WERI-Rb-1 (cell line): ENCODE results near the gene SLC4A11.
A peak's percentile ranks its signal among the peaks of the same experiment; 100 is the strongest.
"Not testable (repeated sequence)": the region's sequence is repeated elsewhere in the genome, so short reads cannot be mapped to it uniquely, and the experiment has no call there.

ENCODE experiments used
- DNase-seq: peaks from one replicate; pipeline ENCODE4 v3.0.0-alpha.2; 2020
- H3K27ac ChIP-seq: fragments of 250-450 bp; sonication (Bioruptor Pico); 2 replicates; pipeline ENCODE4 v1.5.1; 2020; ENCODE audit warnings: mild to moderate bottlenecking, moderate library complexity
- H3K27me3 ChIP-seq: fragments of 250-450 bp; sonication (Bioruptor Pico); 2 replicates; pipeline ENCODE4 v1.5.1; 2021; ENCODE audit warnings: mild to moderate bottlenecking, low read depth, moderate library complexity; ENCODE audit not compliant: insufficient read depth, severe bottlenecking
- H3K36me3 ChIP-seq: fragments of 250-450 bp; sonication (Bioruptor Pico); 2 replicates; pipeline ENCODE4 v1.5.1; 2020; ENCODE audit warnings: mild to moderate bottlenecking, moderate library complexity
- H3K4me3 ChIP-seq: 2 replicates; pipeline ENCODE4 v1.5.1; 2011; ENCODE audit warnings: low read depth, mild to moderate bottlenecking, control low read depth, low read length
- H3K9me3 ChIP-seq: fragments of 250-450 bp; sonication (Bioruptor Pico); 2 replicates; pipeline ENCODE4 v1.5.1; 2021; ENCODE audit warnings: mild to moderate bottlenecking, moderate library complexity; ENCODE audit not compliant: severe bottlenecking
- TF ChIP-seq, protein P1 (sequence below): IDR thresholded peaks from 2 replicates; pipeline ENCODE4 v1.5.1; 2011; ENCODE audit warnings: low read depth, mild to moderate bottlenecking, control low read depth, inconsistent platforms, low read length

Gene SLC4A11

DNA sequence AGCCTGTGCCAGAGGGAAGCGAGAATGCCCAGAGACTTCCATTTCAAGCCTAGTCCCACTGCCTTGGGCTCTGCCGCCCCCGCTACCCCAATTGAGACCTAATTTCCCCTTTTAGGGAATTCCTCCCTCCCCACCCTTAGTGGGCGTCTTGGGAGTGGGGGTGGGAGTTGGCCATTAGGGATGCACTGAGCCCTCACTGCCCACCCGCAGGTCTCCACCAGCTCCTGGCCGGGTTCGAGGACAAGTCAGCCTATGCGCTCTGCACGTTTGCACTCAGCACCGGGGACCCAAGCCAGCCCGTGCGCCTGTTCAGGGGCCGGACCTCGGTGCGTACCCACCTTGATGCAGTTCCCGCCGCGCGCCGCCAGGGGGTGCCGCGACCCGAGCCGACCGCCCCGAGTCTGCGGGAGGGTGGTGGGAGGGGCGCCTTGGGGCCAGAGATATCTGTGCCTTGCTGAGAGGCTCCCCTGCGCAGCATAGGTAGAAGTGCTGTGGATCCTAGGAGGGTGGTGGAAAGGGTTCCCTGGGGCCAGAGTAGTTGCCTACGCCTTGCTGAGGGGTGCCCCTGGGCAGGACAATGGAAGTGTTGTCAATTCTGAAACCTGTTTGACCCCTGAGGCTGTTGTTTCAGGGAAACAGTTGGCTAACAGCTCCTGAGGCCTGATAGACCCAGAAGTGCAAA lies 20.5 kb downstream of the SLC4A11 start:
- TF ChIP-seq, protein P1, sequence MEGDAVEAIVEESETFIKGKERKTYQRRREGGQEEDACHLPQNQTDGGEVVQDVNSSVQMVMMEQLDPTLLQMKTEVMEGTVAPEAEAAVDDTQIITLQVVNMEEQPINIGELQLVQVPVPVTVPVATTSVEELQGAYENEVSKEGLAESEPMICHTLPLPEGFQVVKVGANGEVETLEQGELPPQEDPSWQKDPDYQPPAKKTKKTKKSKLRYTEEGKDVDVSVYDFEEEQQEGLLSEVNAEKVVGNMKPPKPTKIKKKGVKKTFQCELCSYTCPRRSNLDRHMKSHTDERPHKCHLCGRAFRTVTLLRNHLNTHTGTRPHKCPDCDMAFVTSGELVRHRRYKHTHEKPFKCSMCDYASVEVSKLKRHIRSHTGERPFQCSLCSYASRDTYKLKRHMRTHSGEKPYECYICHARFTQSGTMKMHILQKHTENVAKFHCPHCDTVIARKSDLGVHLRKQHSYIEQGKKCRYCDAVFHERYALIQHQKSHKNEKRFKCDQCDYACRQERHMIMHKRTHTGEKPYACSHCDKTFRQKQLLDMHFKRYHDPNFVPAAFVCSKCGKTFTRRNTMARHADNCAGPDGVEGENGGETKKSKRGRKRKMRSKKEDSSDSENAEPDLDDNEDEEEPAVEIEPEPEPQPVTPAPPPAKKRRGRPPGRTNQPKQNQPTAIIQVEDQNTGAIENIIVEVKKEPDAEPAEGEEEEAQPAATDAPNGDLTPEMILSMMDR = peak; percentile 87
- H3K27me3 ChIP-seq = no peaks in the 10 kb centered on the region
- H3K36me3 ChIP-seq = peaks cover 29% of the 10 kb centered on the region
- H3K9me3 ChIP-seq = no peaks in the 10 kb centered on the region
- H3K27ac ChIP-seq = no peak overlapping the region
- DNase-seq = peak; percentile 77
- H3K4me3 ChIP-seq = no peak overlapping the region

DNA sequence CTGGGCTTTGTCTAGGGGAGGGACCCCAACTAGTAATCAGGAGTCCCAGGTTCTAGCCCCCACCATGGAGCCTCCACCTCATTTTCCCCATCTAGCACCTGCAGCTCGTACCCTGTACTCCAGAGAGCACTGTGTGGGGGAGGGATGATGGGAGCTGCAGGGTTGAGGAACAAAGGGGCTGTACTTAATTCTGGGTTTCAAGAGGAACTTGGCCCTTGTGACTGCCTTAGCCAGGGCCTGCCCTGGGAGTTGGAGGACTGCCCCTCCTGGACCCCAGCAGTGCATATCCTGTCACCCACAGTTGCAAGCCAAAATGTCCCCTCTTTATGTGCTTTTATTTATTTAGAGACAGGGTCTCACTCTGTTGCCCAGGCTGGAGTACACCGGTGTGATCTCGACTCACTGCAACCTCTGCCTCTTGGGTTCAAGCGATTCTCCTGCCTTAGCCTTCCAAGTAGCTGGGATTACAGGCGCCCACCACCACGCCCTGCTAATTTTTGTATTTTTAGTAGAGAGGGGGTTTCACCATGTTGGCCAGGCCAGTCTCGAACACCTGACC lies 23.6 kb downstream of the SLC4A11 start:
- H3K4me3 ChIP-seq, H3K27ac ChIP-seq, DNase-seq, H3K27me3 ChIP-seq, H3K9me3 ChIP-seq: not testable (repeated sequence)
- peaks cover 27% of the 10 kb centered on the region for H3K36me3 ChIP-seq

GRCh38 chr20:3213226-3213625 lies 25.8 kb downstream of the SLC4A11 start:
- H3K9me3 ChIP-seq = no peaks in the 10 kb centered on the region

DNA sequence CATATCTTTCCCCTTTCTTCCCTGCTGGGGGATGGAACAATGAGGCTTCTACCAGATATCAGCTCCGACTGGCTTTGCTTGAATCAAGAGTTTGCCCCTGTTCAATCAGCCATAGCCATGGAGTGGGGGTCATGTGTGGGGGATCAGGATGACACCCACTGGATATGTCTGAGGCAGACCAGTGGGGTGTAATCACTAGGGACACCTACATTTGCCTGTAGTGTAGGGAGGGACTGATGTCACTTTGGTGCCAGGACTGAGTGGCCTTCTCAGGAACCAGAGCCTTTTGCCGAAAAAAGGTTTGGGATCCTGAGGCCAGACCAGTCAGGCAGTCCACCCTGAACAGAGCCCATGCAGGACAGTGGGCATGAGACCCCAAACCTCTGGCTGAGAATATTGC lies 28.6 kb downstream of the SLC4A11 start:
- TF ChIP-seq, protein P1 = no peak
- no peak for DNase-seq
- no peaks in the 10 kb centered on the region for H3K27me3 ChIP-seq
- H3K27ac ChIP-seq = no peak overlapping the region
- peak overlapping the region; percentile 68 for H3K4me3 ChIP-seq
- H3K36me3 ChIP-seq = peaks cover 10% of the 10 kb centered on the region
- H3K9me3 ChIP-seq = no peaks in the 10 kb centered on the region

More at GRCh38 chr20:3213226-3213625, 25.8 kb downstream of the SLC4A11 start:
- Histone ChIP-seq H3K27ac (no peak overlapping the region), H3K27me3 (no peaks in the 10 kb centered on the region), H3K36me3 (peaks cover 23% of the 10 kb centered on the region), H3K4me3 (no peak overlapping the region)
- TF ChIP-seq, protein P1 = no peak
- DNase-seq = no peak

- Histone ChIP-seq H3K27ac (peak overlapping the region; percentile 84), H3K9me3 (no peaks in the 10 kb centered on the region), H3K27me3 (no peaks in the 10 kb centered on the region), H3K4me3 (peak overlapping the region; percentile 68), H3K36me3 (peaks cover 10% of the 10 kb centered on the region)
- no peak for DNase-seq
- TF ChIP-seq, protein P1 = no peak
Observed at GRCh38 chr20:3209946-3210317, 29.1 kb downstream of the SLC4A11 start.

- H3K4me3 ChIP-seq = peak within 1 kb of the TSS; percentile 68
- H3K9me3 ChIP-seq = no peaks in the 10 kb centered on the region
- TF ChIP-seq, protein P1 = no peak
- H3K27me3 ChIP-seq = no peaks in the 10 kb centered on the region
- peaks cover 10% of the 10 kb centered on the region for H3K36me3 ChIP-seq
- DNase-seq = peak; percentile 29
- H3K27ac ChIP-seq = peak within 1 kb of the TSS; percentile 84
Observed at GRCh38 chr20:3209257-3209945, 29.6 kb downstream of the SLC4A11 start, which contains the start of gene ITPA. Gene ITPA, plus strand, starts transcription at chr20:3209498. Its CDS starts 54 bp downstream, at chr20:3209552.
